HEK293 (cell line): ENCODE results near the gene COASY.

Experiments
- CTCF ChIA-PET: fragments of 350-600 bp; formaldehyde crosslinking; extraction: SDS; loops from one replicate; lab custom pipeline; 2021; ENCODE audit warnings: antibody characterized with exemption; lab: Yijun Ruan, JAX
- POLR2A ChIA-PET: fragments of 300-600 bp; formaldehyde crosslinking; extraction: SDS; loops from one replicate; lab custom pipeline; 2020; ENCODE audit warnings: antibody characterized with exemption, inconsistent platforms; lab: Yijun Ruan, JAX
- H3K27ac ChIP-seq: fragments of 200-500 bp; sonication (Bioruptor generic); 2 replicates; pipeline ENCODE4 v1.5.1; 2014; ENCODE audit warnings: low read depth, low read length, control low read depth, inconsistent platforms; ENCODE audit errors: extremely low read depth
- H3K36me3 ChIP-seq, 2 experiments: fragments of 200-500 bp in 1 of 2; sonication (Bioruptor generic) in 1 of 2; 1 replicate in 1 of 2; 2 replicates in 1 of 2; pipeline ENCODE4 v1.5.1; 2014 to 2017; ENCODE audit warnings: inconsistent platforms in 2 of 2, low read length in 2 of 2; ENCODE audit not compliant: control insufficient read depth in 2 of 2, insufficient read depth in 1 of 2
- H3K4me1 ChIP-seq: fragments of 200-500 bp; sonication (Bioruptor generic); 2 replicates; pipeline ENCODE4 v1.5.1; 2014; ENCODE audit warnings: mild to moderate bottlenecking, low read length, inconsistent platforms; ENCODE audit not compliant: control insufficient read depth, insufficient read depth
- H3K4me3 ChIP-seq: 2 replicates; pipeline ENCODE4 v1.5.1; 2011; ENCODE audit warnings: low read depth, mild to moderate bottlenecking, control low read depth, low read length, moderate library complexity
- H3K9me3 ChIP-seq: fragments of 200-500 bp; sonication (Bioruptor generic); 2 replicates; pipeline ENCODE4 v1.5.1; 2014; ENCODE audit warnings: low read depth, low read length, inconsistent platforms; ENCODE audit not compliant: control insufficient read depth, insufficient read depth
- AEBP2 ChIP-seq: fragments of 450-650 bp; formaldehyde crosslinking; IDR thresholded peaks from 2 replicates; pipeline ENCODE4 v1.5.1; 2016; ENCODE audit warnings: missing biosample characterization, missing genetic modification characterization, borderline replicate concordance
- EGR2 ChIP-seq: fragments of 450-650 bp; formaldehyde crosslinking; IDR thresholded peaks from 2 replicates; pipeline ENCODE4 v1.5.1; 2016; ENCODE audit warnings: low read depth, missing biosample characterization, missing genetic modification characterization
- FEZF1 ChIP-seq: fragments of 450-650 bp; formaldehyde crosslinking; IDR thresholded peaks from 2 replicates; pipeline ENCODE4 v1.5.1; 2016; ENCODE audit warnings: missing biosample characterization, missing genetic modification characterization
- GLIS1 ChIP-seq: fragments of 450-650 bp; formaldehyde crosslinking; IDR thresholded peaks from 2 replicates; pipeline ENCODE4 v1.5.1; 2016; ENCODE audit warnings: missing biosample characterization, missing genetic modification characterization
- HIC1 ChIP-seq: fragments of 450-650 bp; formaldehyde crosslinking; IDR thresholded peaks from 2 replicates; pipeline ENCODE4 v1.5.1; 2016; ENCODE audit warnings: missing biosample characterization, missing genetic modification characterization
- MYNN ChIP-seq: fragments of 450-650 bp; formaldehyde crosslinking; IDR thresholded peaks from 2 replicates; pipeline ENCODE4 v1.5.1; 2016; ENCODE audit warnings: missing biosample characterization, missing genetic modification characterization, borderline replicate concordance
- MZF1 ChIP-seq: fragments of 450-650 bp; formaldehyde crosslinking; IDR thresholded peaks from 2 replicates; pipeline ENCODE4 v1.5.1; 2017; ENCODE audit warnings: missing biosample characterization, missing genetic modification characterization, borderline replicate concordance
- PBX3 ChIP-seq: sonication (generic); formaldehyde crosslinking; IDR thresholded peaks from 2 replicates; pipeline ENCODE4 v1.8.1; 2022; ENCODE audit warnings: mild to moderate bottlenecking, moderate library complexity, missing genetic modification reagents
- PRDM10 ChIP-seq: fragments of 450-650 bp; formaldehyde crosslinking; IDR thresholded peaks from 2 replicates; pipeline ENCODE4 v1.5.1; 2016; ENCODE audit warnings: missing biosample characterization, missing genetic modification characterization
- ZFHX2 ChIP-seq: fragments of 450-650 bp; formaldehyde crosslinking; conservative IDR thresholded peaks from 2 replicates; pipeline ENCODE4 v1.5.1; 2016; ENCODE audit warnings: missing biosample characterization, missing genetic modification characterization
- ZFP41 ChIP-seq: fragments of 450-650 bp; formaldehyde crosslinking; IDR thresholded peaks from 2 replicates; pipeline ENCODE4 v1.5.1; 2016; ENCODE audit warnings: missing biosample characterization, missing genetic modification characterization, borderline replicate concordance
- ZNF146 ChIP-seq: fragments of 450-650 bp; formaldehyde crosslinking; IDR thresholded peaks from 2 replicates; pipeline ENCODE4 v1.5.1; 2016; ENCODE audit warnings: missing biosample characterization, missing genetic modification characterization
- ZNF184 ChIP-seq: fragments of 450-650 bp; IDR thresholded peaks from 2 replicates; pipeline ENCODE4 v1.5.1; 2018; ENCODE audit warnings: missing biosample characterization, mild to moderate bottlenecking, missing genetic modification characterization
- ZNF23 ChIP-seq: fragments of 450-650 bp; formaldehyde crosslinking; IDR thresholded peaks from 2 replicates; pipeline ENCODE4 v1.5.1; 2016; ENCODE audit warnings: missing biosample characterization, missing genetic modification characterization, borderline replicate concordance
- ZNF335 ChIP-seq: fragments of 450-650 bp; formaldehyde crosslinking; conservative IDR thresholded peaks from 2 replicates; pipeline ENCODE4 v1.5.1; 2016; ENCODE audit warnings: missing biosample characterization, missing genetic modification characterization
- ZNF394 ChIP-seq: fragments of 450-650 bp; formaldehyde crosslinking; IDR thresholded peaks from 2 replicates; pipeline ENCODE4 v1.5.1; 2016; ENCODE audit warnings: missing biosample characterization, missing genetic modification characterization, mild to moderate bottlenecking, moderate library complexity, borderline replicate concordance
- ZNF404 ChIP-seq: fragments of 450-650 bp; formaldehyde crosslinking; IDR thresholded peaks from 2 replicates; pipeline ENCODE4 v1.5.1; 2017; ENCODE audit warnings: missing biosample characterization, missing genetic modification characterization
- ZNF501 ChIP-seq: fragments of 450-650 bp; formaldehyde crosslinking; IDR thresholded peaks from 2 replicates; pipeline ENCODE4 v1.5.1; 2016; ENCODE audit warnings: missing biosample characterization, missing genetic modification characterization
- ZNF514 ChIP-seq: fragments of 450-650 bp; formaldehyde crosslinking; IDR thresholded peaks from 2 replicates; pipeline ENCODE4 v1.5.1; 2016; ENCODE audit warnings: missing biosample characterization, missing genetic modification characterization
- ZNF521 ChIP-seq: fragments of 450-650 bp; formaldehyde crosslinking; IDR thresholded peaks from 2 replicates; pipeline ENCODE4 v1.5.1; 2017; ENCODE audit warnings: missing biosample characterization, mild to moderate bottlenecking, missing genetic modification characterization
- ZNF580 ChIP-seq: fragments of 450-650 bp; formaldehyde crosslinking; IDR thresholded peaks from 2 replicates; pipeline ENCODE4 v1.5.1; 2016; ENCODE audit warnings: missing biosample characterization, missing genetic modification characterization
- ZNF624 ChIP-seq: fragments of 450-650 bp; formaldehyde crosslinking; IDR thresholded peaks from 2 replicates; pipeline ENCODE4 v1.5.1; 2017; ENCODE audit warnings: missing biosample characterization, missing genetic modification characterization
- ZNF626 ChIP-seq: fragments of 450-650 bp; sonication (Bioruptor Pico); formaldehyde crosslinking; IDR thresholded peaks from 2 replicates; pipeline ENCODE4 v1.5.1; 2018; ENCODE audit warnings: missing biosample characterization, missing genetic modification characterization, inconsistent platforms

COASY gene

GRCh38 chr17:42562388-42563142 lies 617 bp downstream of the COASY start (continued):
- TF ChIP-seq ZNF580 (tag by site-specific recombination) (no peak), ZNF404 (tag by site-specific recombination) (no peak), MYNN (tag by site-specific recombination) (no peak), HIC1 (tag by site-specific recombination) (no peak)

- TF ChIP-seq FEZF1 (tag by site-specific recombination), result peak; percentile 63; the same call in 1 of the 2 replicates
- TF ChIP-seq ZNF501, result no peak
- peak; percentile 83 for TF ChIP-seq EGR2 (tag by site-specific recombination)
- TF ChIP-seq ZNF394 (tag by site-specific recombination), result peak; percentile 19; the same call in 1 of the 2 replicates
- 0 out of 2 replicates have a peak, but pooled peaks have one; percentile 30 for TF ChIP-seq GLIS1 (tag by site-specific recombination)
- no peak for TF ChIP-seq ZFP41 (tag by site-specific recombination)
- no peak for TF ChIP-seq ZNF23 (tag by site-specific recombination)
- TF ChIP-seq ZFHX2, result peak; percentile 86
- POLR2A ChIA-PET, result interaction anchor here (0.8 kb wide), 1 partner anchor 8 kb away, joined by 5 read pairs; no protein-coding TSS in a partner anchor
- H3K9me3 ChIP-seq, result no peaks in the 10 kb centered on the region
These were observed 1.2 kb downstream of the COASY start for GRCh38 chr17:42563143-42563509.

GRCh38 chr17:42563543-42563942 lies 1.6 kb downstream of the COASY start:
- Histone ChIP-seq H3K9me3 (no peaks in the 10 kb centered on the region), H3K4me3 (no peak overlapping the region), H3K4me1 (peaks cover 10% of the 10 kb centered on the region; the same call in 1 of the 2 replicates), H3K27ac (no peak overlapping the region), H3K36me3 (peaks cover 0 to 44% of the 10 kb centered on the region in 2 experiments; a peak in 1 of 3 replicates)
- POLR2A ChIA-PET, result interaction anchor here (0.8 kb wide), 1 partner anchor 9 kb away, joined by 5 read pairs; no protein-coding TSS in a partner anchor
- CTCF ChIA-PET, result interaction anchor here (0.9 to 1.1 kb wide), 3 partner anchors 12 to 434 kb away, joined by 3 read pairs; partner anchors contain the start of gene RPL27
- TF ChIP-seq ZNF521 (no peak), ZNF624 (tag by site-specific recombination) (no peak), ZNF626 (tag by site-specific recombination) (no peak), PBX3 (CRISPR knock-in tag) (no peak), ZNF514 (tag by site-specific recombination) (no peak), GLIS1 (tag by site-specific recombination) (peak; percentile 1; the same call in 1 of the 2 replicates), PRDM10 (tag by site-specific recombination) (peak; percentile 61), ZNF184 (tag by site-specific recombination) (no peak), ZNF146 (tag by site-specific recombination) (no peak), AEBP2 (tag by site-specific recombination) (no peak), ZNF335 (tag by site-specific recombination) (peak; percentile 87), MZF1 (tag by site-specific recombination) (no peak)

More at GRCh38 chr17:42563143-42563509, 1.2 kb downstream of the COASY start:
- H3K4me1 ChIP-seq, result peaks cover 10% of the 10 kb centered on the region; the same call in 1 of the 2 replicates
- H3K4me3 ChIP-seq, result peak overlapping the region; percentile 89
- peaks cover 0 to 41% of the 10 kb centered on the region in 2 experiments; a peak in 1 of 3 replicates for H3K36me3 ChIP-seq
- CTCF ChIA-PET, result interaction anchor here (0.9 to 1.1 kb wide), 3 partner anchors 9 to 15 kb away, joined by 3 read pairs; no protein-coding TSS in a partner anchor
- peak overlapping the region; percentile 87 for H3K27ac ChIP-seq
